Measurements from ENCODE around the gene FRMPD4.

DNA sequence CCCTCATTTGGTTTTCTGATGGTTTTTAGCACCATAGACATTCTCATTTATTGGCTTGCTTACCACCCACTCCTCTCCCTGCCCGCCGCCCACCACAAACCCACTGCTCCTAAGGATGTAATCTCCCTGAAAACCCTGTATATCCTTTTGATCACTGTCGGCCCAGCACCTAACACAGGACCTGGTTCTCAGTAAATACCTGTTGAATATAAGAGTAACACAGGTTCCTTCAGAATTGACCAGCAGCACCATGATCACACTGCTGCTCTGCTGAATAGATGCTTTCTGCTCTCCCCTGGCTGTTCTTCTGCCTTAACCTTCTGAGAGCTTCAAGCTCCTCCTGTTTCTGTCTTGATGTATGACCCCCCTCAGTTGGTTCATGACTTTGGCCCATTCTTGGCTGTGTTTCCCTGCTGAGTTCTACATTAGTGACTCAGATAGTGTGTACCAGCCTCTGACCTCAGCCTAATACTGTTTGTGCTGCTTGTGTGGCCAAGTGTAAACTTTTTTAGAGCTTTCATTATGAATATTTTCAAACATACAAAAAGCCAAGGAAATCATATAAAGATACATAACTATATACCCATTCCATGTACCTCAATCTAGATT, 265.3 kb downstream of the FRMPD4 start:
- TF ChIP-seq EZH2 (IDR thresholded peaks at IDR 0.05) (no peak), POLR2AphosphoS5 (IDR thresholded peaks at IDR 0.05; ENCODE audit: borderline replicate concordance, low read depth, low read length) (no peak)

Measured in SK-N-MC (cell line).